RWPE1 (cell line): ENCODE data around the gene LAMB4.

Source experiments
- CTCF ChIA-PET: fragments of 350-600 bp; sonication (Branson Sonifier 250); formaldehyde crosslinking; extraction: SDS; loops from one replicate; lab custom pipeline; 2021; lab: Yijun Ruan, JAX
- POLR2A ChIA-PET: fragments of 400-600 bp; formaldehyde crosslinking; extraction: SDS; loops from one replicate; lab custom pipeline; 2020; ENCODE audit warnings: antibody characterized with exemption; ENCODE audit not compliant: low non-redundant PET; lab: Yijun Ruan, JAX
- DNase-seq: peaks from one replicate; pipeline ENCODE4 v3.0.0; 2012; ENCODE audit warnings: low spot score
- H3K27ac ChIP-seq: fragments of 450-650 bp; 2 replicates; pipeline ENCODE4 v1.5.1; 2017
- TF ChIP-seq, protein P1 (sequence below): fragments of 450-650 bp; conservative IDR thresholded peaks from 2 replicates; pipeline ENCODE4 v1.5.1; 2017; ENCODE audit warnings: low read depth, mild to moderate bottlenecking

LAMB4 gene

DNA sequence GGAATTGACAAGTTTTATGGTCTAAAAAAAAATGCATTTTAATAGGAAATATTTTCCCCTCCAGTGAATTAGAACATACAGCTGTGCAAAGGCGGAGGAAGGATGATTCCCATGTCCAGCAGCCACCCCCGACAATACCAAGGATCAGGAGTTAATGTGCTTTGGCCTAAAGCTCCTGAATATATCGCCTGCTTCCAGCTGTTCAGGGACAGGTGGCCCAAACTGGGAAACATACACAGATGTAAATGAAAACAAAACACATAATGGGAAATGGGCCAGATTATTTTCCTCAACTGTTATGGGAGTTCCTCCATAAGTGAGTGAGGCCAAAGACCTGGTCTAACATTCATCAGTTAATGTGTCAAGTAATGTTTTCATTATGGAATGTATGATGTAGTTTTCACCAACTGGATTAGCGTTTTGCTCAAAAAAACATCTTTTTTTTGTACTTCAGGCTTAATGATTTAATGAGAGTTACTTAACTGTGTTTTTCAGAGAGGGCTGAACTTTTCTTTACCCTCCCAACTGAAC is 72.1 kb downstream of the LAMB4 start:
- no peak for DNase-seq
- no peak overlapping the region for H3K27ac ChIP-seq
- ChIA-PET POLR2A (no interaction called here), CTCF (no interaction called here)
- TF ChIP-seq, protein P1, sequence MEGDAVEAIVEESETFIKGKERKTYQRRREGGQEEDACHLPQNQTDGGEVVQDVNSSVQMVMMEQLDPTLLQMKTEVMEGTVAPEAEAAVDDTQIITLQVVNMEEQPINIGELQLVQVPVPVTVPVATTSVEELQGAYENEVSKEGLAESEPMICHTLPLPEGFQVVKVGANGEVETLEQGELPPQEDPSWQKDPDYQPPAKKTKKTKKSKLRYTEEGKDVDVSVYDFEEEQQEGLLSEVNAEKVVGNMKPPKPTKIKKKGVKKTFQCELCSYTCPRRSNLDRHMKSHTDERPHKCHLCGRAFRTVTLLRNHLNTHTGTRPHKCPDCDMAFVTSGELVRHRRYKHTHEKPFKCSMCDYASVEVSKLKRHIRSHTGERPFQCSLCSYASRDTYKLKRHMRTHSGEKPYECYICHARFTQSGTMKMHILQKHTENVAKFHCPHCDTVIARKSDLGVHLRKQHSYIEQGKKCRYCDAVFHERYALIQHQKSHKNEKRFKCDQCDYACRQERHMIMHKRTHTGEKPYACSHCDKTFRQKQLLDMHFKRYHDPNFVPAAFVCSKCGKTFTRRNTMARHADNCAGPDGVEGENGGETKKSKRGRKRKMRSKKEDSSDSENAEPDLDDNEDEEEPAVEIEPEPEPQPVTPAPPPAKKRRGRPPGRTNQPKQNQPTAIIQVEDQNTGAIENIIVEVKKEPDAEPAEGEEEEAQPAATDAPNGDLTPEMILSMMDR = no peak

DNA sequence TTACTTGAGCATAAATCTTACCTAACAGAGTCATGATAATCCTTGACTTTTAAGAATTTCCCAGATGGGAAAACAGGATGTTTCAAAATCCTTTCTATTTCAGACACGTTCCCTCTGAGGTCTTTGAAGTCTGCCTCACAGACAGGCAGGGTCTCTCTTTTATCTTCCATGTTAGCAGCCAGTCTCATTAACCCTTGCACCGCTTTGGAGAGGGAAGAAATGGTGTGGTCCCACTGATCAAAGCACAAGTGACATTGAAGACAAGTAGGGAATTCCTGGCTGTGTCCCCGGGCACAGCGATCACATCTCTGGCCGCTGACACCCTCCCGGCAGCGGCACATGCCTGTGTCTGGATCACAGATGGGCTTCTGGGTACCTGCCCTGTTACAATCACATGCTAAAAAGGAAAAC is 74.5 kb downstream of the LAMB4 start:
- DNase-seq = no peak

DNA sequence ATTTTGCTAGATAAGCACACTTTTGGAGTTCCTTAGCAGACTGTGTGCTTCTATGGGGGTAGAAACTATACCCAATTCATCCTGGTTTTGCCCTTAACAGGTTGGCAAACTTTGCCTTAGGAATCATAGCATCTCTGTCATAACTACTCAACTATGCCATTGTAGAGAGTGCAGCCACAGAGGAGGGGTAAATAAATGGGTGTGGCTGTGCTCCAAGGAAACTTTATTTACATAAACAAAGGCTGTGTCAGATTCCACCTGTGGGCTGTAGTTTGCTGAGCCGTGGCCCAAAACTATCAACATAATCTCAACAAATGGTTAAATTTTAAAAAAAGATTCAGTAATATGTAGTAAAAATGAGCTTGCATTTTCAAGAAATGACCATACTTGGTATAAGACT is 75.6 kb downstream of the LAMB4 start:
- no peak overlapping the region for H3K27ac ChIP-seq
- DNase-seq = no peak
- POLR2A ChIA-PET = no interaction called here
- TF ChIP-seq, protein P1 = no peak
- CTCF ChIA-PET = no interaction called here

More for the DNA sequence above, 74.5 kb downstream of the LAMB4 start:
- CTCF ChIA-PET = no interaction called here
- POLR2A ChIA-PET = no interaction called here
- TF ChIP-seq, protein P1 = no peak
- H3K27ac ChIP-seq = no peak overlapping the region

DNA sequence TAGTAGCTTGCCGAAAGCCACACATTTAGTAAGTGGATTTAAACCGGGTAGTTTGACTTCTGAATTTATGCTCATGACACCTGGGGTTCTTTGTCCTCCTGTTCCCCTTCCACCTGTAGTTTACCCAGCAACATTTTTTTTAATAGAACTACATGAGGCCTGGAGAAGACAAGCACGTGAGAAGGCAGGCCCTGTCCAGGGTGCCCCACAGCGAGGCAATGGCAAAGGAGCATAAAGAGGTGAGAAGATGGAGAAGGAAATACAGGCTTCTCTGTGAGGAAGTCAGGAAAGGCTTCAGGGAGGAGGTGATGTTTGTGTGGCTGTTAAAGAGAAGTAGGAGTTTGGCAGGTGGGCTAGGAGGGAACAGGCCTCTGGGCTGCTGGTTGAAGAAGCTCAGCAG is 76.9 kb downstream of the LAMB4 start:
- TF ChIP-seq, protein P1 = no peak
- ChIA-PET CTCF (interaction anchor here (1.0 kb wide), 2 partner anchors 37 to 65 kb away, joined by 3 read pairs; no protein-coding TSS in a partner anchor), POLR2A (no interaction called here)
- DNase-seq = no peak
- H3K27ac ChIP-seq = no peak overlapping the region

DNA sequence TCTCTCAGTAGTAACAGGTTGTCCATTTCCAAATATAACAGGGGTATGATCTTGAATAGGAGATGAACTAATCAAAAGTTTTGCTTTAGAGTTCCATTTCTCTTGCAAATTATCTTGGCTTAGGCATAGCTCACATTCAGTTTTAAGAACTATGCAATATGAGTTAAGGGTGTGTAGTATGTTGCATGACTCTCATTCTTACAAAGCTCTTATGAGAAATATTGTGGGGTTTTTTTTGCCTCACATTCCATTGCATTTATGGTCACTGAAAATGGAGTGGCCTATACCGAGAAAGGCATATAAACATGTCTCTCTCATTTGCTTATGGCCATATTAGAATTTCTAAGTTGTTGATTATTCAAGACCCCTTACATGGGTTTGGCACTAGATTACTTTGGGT is 78.7 kb downstream of the LAMB4 start:
- no peak for DNase-seq
- H3K27ac ChIP-seq = no peak overlapping the region
- TF ChIP-seq, protein P1 = no peak
- CTCF ChIA-PET = no interaction called here
- POLR2A ChIA-PET = no interaction called here

DNA sequence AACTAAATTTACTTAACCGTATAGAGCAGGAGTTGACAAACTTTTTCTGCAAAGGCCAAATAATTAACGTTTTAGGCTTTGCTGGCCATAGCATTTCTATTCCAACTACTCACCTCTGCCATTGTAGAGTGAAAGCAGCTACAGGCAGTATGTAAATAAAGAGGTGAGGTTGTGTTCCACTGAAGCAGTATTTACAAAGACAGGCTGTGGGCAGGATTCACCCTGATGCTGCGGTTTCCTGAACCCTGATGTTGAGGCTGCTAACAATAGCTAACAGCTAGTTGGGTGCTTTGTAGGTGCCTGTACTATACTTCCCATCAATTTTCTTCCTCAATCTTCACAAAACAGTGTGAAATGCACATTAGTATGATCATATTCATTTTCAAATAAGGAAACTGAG is 80.2 kb downstream of the LAMB4 start:
- POLR2A ChIA-PET = no interaction called here
- no peak overlapping the region for H3K27ac ChIP-seq
- no peak for DNase-seq
- TF ChIP-seq, protein P1 = no peak
- CTCF ChIA-PET = no interaction called here
